ENCODE measurements around the gene PLEKHA1.

Gene PLEKHA1

DNA sequence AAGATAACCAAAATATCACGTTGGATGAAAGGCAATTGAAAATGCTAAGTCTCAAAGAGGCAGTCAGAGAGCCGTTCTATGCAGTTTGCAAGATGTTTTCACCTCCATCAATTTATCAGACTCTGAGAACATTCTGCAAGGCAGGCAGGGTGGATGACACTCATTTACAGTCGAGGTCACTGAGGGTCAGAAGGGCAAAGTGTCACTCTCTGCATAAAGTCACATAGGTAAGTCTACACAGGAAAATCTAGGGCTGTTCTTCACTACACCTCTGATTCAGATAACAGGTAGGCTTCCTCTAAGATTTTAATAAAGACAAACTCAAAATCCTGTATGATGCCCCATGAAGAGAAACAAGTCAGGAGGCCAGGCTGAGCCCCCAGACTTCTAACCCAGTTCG, 1.4 kb upstream of the PLEKHA1 start:
- no peak for DNase-seq (ENCODE audit: low spot score)
- ATAC-seq (ENCODE audit: low read depth) = no peak
- Histone ChIP-seq H3K4me3 (ENCODE audit: severe bottlenecking) (no peak overlapping the region), H3K27me3 (ENCODE audit: insufficient read depth, poor library complexity, severe bottlenecking) (no peaks in the 10 kb centered on the region), H3K9me3 (ENCODE audit: severe bottlenecking) (no peaks in the 10 kb centered on the region), H3K36me3 (ENCODE audit: low read depth) (no peaks in the 10 kb centered on the region), H3K4me1 (ENCODE audit: insufficient read depth, poor library complexity, severe bottlenecking) (peaks cover 21% of the 10 kb centered on the region), H3K27ac (ENCODE audit: poor library complexity, severe bottlenecking) (peak overlapping the region; percentile 73)
- TF ChIP-seq, protein P1, sequence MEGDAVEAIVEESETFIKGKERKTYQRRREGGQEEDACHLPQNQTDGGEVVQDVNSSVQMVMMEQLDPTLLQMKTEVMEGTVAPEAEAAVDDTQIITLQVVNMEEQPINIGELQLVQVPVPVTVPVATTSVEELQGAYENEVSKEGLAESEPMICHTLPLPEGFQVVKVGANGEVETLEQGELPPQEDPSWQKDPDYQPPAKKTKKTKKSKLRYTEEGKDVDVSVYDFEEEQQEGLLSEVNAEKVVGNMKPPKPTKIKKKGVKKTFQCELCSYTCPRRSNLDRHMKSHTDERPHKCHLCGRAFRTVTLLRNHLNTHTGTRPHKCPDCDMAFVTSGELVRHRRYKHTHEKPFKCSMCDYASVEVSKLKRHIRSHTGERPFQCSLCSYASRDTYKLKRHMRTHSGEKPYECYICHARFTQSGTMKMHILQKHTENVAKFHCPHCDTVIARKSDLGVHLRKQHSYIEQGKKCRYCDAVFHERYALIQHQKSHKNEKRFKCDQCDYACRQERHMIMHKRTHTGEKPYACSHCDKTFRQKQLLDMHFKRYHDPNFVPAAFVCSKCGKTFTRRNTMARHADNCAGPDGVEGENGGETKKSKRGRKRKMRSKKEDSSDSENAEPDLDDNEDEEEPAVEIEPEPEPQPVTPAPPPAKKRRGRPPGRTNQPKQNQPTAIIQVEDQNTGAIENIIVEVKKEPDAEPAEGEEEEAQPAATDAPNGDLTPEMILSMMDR (IDR thresholded peaks at IDR 0.05; ENCODE audit: poor library complexity, severe bottlenecking) = no peak

DNA sequence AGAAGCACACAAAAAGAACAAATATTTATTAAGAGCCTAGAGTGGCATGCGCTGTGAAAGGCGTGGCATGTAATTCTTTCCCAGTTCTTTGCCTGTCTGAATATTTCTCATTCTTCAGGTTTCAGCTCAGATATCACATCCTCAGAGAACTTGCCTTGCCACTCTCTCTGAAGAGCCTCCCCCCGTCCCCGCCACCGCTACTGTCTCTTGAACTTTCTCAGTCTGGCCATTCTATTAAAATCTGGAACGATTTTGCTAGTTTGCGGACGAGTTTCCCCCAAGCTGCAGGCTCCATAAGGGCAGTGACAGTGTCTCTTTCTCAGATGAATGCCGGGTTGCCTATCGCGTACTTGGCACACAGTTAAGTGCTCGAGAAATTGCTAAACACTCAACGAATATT, 787 bp upstream of the PLEKHA1 start:
- no peaks in the 10 kb centered on the region for H3K36me3 ChIP-seq (ENCODE audit: low read depth)
- peaks cover 21% of the 10 kb centered on the region for H3K4me1 ChIP-seq (ENCODE audit: insufficient read depth, poor library complexity, severe bottlenecking)
- DNase-seq (ENCODE audit: low spot score) (no peak), ATAC-seq (ENCODE audit: low read depth) (peak; percentile 32; the same call in 2 of the 3 replicates)
- H3K4me3 ChIP-seq (ENCODE audit: severe bottlenecking) = peak overlapping the region; percentile 87
- TF ChIP-seq, protein P1 (IDR thresholded peaks at IDR 0.05; ENCODE audit: poor library complexity, severe bottlenecking) = no peak
- no peaks in the 10 kb centered on the region for H3K9me3 ChIP-seq (ENCODE audit: severe bottlenecking)
- no peaks in the 10 kb centered on the region for H3K27me3 ChIP-seq (ENCODE audit: insufficient read depth, poor library complexity, severe bottlenecking)
- H3K27ac ChIP-seq (ENCODE audit: poor library complexity, severe bottlenecking) = peak overlapping the region; percentile 73

DNA sequence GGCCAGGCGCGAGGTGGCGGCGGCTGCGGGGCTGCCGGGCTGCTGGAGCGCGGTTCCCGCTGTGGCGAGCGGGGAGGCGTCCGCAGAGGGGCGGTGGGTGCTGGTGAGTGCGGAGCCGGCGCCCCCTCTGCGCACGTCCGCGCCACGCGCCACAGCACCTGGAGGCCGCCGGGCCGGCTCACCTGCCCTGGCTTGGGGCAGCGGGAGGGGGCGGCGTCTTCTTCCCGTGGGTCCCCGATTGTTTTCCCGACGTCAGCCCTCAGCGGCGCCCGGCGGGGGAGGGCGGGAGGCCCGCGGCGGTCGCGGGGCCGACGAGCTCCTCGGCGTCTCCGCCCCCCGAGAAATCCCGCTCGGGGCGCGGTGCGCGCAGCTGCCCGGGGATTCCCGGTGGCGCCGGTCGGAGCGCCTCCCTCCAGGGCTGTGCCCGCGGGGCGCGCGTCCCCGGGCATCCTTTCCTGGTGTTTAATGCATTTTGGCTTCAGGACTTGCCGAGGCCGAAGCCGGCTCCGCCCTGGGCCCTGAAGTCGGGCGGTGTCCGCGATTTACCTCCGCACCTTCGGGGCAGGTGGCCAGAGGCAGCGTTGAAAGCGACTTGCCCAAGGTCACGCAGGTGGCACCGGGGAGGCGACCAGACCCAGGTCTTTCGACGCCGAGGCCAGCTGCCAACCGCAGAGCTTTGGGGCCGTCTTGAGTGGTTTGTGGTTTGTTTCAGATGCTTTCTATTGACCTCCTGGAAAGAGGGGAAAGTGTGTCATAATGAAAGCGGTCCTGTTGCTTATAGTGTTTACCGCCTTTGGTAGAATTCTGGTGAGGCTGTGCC, 561 bp downstream of the PLEKHA1 start:
- no peak for DNase-seq (ENCODE audit: low spot score)
- peak overlapping the region; percentile 73 for H3K27ac ChIP-seq (ENCODE audit: poor library complexity, severe bottlenecking)
- ATAC-seq (ENCODE audit: low read depth) = peak; percentile 26

DNA sequence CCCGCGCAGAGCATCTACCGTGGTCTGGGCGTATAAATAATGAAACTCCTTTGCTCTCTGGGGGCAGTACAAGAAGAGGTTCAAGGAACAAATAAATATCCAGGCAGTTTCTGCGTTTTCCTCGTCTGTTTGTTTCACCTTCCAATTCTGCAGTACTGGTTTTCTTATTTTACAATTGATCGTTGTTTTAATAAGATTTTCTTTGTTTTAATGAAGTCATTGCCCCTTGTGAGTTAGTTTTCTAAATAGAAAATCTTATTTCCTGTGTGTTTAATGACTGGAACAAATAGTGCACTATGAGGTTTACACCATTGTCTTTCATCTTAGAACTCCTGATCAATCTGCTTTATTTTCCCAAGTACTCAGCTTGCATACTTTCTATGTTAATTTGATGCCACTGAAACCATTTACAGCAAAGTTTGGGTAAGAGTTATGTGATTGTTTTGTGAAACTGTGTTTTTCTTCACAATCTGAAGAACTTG, 1.2 kb downstream of the PLEKHA1 start:
- H3K27ac ChIP-seq (ENCODE audit: poor library complexity, severe bottlenecking) = peak overlapping the region; percentile 73
- H3K4me1 ChIP-seq (ENCODE audit: insufficient read depth, poor library complexity, severe bottlenecking) = peaks cover 21% of the 10 kb centered on the region
- no peaks in the 10 kb centered on the region for H3K9me3 ChIP-seq (ENCODE audit: severe bottlenecking)
- ATAC-seq (ENCODE audit: low read depth) (no peak), DNase-seq (ENCODE audit: low spot score) (no peak)
- TF ChIP-seq, protein P1 (IDR thresholded peaks at IDR 0.05; ENCODE audit: poor library complexity, severe bottlenecking) = no peak
- H3K4me3 ChIP-seq (ENCODE audit: severe bottlenecking) = peak overlapping the region; percentile 87
- no peaks in the 10 kb centered on the region for H3K27me3 ChIP-seq (ENCODE audit: insufficient read depth, poor library complexity, severe bottlenecking)
- H3K36me3 ChIP-seq (ENCODE audit: low read depth) = peaks cover 5% of the 10 kb centered on the region; the same call in 1 of the 2 replicates

More for the DNA sequence above, 561 bp downstream of the PLEKHA1 start:
- Histone ChIP-seq H3K9me3 (ENCODE audit: severe bottlenecking) (no peaks in the 10 kb centered on the region), H3K27me3 (ENCODE audit: insufficient read depth, poor library complexity, severe bottlenecking) (no peaks in the 10 kb centered on the region), H3K4me3 (ENCODE audit: severe bottlenecking) (peak overlapping the region; percentile 87), H3K36me3 (ENCODE audit: low read depth) (peaks cover 5% of the 10 kb centered on the region; the same call in 1 of the 2 replicates), H3K4me1 (ENCODE audit: insufficient read depth, poor library complexity, severe bottlenecking) (peaks cover 21% of the 10 kb centered on the region)
- TF ChIP-seq, protein P1 (IDR thresholded peaks at IDR 0.05; ENCODE audit: poor library complexity, severe bottlenecking) = no peak

All from RWPE2 (cell line).